NCI-H1417 (cell line): ENCODE measurements around the gene GDAP1L1.
"Not testable (repeated sequence)": the region's sequence is repeated elsewhere in the genome, so short reads cannot be mapped to it uniquely, and the experiment has no call there.

Experiments used
- DNase-seq, 3 experiments: peaks; one replicate each; lab custom pipeline; 2025; lab: John Stamatoyannopoulos, UW

Gene GDAP1L1

DNA sequence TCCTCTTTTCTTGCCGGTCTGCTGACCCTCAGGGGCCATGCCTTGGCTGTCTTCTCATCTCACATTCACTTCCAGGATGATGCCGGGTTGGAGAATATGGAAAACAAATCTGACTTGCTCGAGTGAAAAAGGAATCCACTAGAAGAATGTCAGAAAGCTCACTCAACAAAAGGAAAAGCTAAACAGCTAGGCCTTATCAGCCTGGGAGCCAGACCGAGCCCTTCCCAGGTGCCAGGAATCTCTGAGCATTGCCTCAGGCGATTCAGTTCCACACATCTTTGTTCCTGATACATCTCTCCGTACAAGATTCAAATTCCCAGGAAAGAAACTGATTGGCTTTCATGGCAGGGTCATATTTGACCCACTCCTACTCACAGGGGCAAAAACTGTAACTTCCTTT, 27.3 kb upstream of the GDAP1L1 start:
- no peak for DNase-seq

DNA sequence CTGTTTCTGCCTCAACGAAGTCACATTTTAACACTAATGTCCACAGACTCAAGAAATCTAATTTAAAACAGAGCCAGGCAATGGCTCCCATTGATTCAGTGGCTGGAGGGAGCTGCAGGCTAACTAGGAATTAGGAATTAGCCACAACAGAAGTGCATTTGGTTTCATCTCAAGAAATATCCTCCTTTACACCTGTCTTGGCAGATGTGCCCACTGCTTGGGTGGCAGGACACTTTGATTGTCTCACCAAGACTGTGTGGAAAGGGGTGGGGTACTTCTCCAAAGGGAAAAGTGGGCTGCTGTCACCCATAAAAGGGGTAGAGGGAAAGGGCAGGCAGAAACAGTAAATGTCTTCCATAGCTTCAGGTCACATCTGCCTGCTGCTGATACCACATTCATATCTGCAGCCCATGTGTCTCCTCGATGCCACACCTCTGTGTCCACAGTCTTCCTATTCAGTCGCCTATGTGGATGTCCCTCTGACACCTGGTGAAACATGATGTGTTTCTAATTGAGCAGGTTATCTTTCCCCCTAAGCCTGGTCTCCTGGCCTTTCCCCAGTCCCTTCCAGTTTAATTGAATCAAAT, 25.6 kb upstream of the GDAP1L1 start:
- no peak for DNase-seq

DNA sequence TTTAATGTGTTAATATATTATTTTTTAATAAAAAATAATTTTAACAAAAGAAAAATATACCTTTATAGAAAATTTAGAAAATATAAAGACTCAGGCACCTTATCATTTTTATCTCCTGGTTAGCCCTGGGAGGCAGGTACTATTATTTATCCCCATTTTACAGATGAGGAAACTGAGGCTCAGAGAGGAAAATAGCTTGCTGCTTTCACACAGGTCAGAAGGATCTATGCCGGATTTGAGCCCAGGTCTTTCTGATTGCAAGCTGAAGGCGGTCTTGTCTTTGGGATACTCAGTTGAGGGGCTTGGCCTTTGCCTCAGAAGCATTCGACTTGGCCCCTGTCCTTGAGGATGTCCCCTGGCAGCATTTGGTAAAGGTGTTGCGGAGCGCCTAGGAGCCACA, 25.1 kb upstream of the GDAP1L1 start:
- no peak for DNase-seq

DNA sequence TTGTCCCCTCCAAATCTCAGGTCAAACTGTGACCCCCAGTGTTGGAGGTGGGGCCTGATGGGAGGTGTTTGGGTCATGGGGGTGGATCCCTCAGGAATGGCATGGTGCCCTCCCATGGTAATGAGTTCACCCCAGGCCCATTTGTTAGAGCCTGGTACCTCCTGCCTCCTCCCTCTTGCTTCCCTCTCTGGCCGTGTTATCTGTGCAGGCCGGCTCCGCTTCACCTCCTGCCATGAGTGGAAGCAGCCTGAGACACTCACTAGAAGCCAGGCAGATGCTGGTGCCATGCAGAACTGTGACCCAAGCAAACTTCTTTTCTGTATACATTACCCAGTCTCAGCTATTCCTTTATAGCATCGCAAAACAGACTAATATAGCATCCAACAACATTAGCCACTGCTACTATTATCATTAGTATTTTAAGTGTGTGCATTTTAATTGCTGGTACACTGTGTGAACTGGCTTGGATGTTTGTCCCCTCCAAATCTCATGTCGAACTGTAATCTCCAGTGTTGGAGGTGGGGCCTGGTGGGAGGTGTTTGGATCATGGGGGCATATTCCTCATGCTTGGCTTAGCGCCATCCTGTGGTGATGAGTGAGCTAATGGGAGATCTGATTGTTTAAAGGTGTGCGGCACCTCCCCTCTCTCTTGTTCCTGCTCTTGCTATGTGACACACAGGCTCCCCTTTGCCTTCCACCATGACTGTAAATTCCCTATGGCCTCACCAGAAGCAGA, 24.3 kb upstream of the GDAP1L1 start:
- no peak for DNase-seq

DNA sequence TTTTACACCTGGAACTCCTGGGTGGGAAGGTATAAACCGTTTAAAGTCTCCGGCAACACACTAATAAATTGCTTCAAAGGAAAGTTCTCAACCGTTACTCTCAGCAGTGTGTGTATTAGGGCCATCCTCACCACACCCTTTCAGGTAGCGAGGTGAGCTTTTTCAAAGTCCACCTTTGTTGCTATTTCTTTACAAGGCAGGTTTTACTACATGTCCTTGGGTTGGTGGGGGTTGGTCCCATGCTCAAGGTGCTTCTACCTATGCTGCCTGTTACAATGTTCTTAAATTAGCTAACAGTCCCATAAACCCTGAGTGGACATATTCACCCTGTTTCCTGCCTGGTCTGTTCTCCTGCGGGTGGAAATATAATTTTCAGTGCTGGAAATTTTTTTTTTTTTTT, 23.4 kb upstream of the GDAP1L1 start:
- no peak for DNase-seq

DNA sequence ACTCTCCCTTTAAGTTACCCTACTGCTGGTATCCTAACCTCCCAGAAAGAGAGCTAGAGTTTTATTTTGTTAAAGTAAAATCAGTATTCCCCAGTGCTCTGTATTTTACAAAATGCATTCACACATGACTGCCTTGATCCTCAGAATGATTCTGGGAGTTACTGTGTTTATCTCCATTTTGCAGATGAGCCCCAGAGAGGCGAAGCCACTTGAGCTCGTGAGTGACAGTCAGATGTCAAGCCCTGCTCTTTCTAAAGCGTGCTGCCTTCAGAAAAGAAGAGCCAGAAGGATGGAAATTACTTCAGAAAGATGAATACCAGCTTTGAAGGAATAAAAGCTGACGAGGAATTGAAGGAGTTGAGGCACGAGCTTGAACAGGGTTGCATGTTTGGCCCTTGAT, 22.5 kb upstream of the GDAP1L1 start:
- DNase-seq, result no peak

DNA sequence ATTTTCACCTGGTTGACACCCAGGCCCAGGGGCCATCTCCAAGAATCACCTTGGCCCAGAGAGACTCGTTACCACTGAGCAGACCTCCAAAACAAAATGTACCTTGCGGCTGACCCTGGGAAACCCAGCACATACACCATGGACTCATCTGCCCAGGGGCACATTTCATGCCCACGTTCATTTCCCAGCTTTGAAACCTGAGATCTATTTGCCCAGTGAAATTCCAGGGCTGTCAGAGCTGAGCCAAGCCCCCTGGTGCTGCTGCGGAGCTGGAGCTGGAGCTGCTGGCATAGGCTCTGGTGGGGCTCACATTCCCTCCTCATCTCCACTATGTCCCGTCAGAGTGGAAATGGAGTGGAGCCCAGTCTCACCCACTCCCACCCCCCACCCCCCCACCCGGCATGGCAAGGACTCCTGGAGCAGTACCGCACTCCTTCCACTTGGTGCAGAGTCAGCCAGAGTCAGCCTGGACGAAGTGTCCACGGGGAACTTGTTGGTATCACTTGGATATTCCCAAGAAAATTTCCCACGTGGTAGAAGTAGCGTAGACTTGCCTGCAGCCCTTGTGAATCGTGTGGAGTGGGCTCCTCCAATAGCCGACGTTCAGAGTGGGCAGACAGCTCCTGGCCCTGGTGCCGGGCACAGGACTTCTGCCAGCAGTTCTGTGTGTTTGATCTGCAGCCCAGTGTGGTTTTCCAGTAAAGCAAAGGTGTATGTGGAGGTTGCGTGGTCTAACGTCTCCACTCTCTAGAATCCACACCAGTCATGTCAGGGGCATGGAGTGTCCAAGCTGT, 18.4 kb upstream of the GDAP1L1 start:
- no peak for DNase-seq

DNA sequence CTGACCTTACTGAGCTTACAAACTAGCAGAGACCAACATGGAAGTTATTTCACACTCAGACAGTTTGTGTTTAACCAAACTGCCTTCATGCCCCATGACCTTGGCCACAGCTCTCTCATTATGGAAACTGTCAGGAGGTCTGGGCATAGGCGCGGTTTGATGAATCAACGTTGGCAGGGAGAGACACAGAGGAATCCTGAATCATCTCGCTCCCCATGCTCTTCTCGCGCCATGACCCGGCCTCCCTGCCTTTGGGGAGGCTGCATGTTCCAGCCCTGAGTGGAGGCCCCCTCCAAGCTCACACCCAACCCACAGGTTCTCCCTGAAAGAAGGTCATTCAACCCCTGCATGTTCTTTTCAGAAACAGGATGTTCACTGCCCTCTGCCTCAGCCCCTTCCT, 15.9 kb upstream of the GDAP1L1 start:
- DNase-seq, result no peak

DNA sequence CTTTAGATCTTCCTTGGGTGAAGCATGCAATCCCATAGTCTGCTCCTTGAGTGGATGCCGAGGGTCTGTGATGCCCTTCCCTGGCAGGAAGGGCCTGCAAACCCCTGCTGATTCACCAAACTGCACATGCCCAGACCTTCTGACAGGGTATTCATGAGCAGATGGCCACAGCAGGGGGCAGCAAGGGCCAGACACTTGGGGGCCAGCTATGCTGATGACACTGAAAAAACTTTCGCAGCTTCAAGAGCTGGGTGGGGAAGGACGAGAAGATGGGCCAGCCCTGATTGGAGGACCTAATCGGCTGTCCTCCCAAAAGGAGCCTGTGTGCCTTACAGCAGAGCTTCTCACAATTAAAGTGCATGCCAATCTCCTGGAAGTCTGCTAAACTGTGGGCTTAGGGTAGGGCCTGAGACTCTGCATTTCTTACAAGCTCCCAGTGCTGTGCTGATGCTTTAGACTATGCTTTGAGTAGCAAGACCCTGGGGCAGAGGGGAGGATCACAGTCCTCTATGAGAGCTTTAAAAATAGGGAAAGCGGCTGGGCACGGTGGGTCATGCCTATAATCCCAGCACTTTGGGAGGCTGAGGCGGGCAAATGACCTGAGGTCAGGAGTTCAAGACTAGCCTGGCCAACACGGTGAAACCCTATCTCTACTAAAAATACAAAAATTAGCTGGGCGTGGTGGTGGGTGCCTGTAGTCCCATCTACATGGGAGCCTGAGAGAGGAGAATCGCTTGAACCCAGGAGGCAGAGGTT, 15.2 kb upstream of the GDAP1L1 start:
- DNase-seq, result peak in 1 of 3 experiments; percentile 27

DNA sequence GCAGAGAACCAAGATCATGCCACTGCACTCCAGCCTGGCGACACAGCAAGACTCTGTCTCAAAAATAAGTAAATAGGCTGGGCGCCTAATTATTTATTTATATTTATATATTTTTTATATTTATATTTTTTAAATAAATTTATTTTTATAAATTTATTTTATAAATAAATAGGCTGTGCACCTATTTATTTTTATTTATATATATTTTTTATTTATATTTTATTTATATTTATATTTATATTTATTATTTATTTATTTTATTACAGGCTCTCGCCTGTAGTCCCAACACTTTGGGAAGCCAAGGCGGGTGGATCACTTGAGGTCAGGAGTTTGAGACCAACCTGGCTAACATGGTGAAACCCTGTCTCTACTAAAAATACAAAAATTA, 14.6 kb upstream of the GDAP1L1 start:
- not testable (repeated sequence) for DNase-seq

DNA sequence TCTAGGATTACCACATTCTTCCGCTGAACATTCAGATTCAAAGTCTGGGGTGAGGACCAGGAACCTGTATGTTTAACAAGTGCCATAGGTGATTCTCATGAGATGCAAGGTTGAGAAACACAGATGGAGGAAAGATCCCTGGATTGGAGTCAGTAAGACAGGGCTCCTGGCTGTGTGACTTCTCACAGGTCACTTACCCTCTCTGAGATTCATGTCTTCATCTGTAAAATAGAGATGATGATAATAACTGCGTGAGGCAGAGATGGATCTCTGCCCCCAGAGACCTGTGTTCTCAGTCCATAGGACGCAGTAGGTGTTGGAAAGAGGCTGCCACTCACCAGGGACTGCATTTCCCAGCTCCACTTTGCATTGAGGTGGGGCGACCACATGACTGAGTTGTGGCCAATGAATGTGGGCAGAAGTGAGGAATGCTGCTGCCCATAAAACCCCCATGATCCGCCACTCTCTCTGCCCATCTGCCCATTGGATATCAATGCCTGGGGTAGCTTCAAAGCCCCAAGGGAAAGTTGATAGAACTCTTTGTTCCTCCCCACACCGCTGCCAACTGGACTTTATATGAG, 13.6 kb upstream of the GDAP1L1 start:
- DNase-seq, result no peak

DNA sequence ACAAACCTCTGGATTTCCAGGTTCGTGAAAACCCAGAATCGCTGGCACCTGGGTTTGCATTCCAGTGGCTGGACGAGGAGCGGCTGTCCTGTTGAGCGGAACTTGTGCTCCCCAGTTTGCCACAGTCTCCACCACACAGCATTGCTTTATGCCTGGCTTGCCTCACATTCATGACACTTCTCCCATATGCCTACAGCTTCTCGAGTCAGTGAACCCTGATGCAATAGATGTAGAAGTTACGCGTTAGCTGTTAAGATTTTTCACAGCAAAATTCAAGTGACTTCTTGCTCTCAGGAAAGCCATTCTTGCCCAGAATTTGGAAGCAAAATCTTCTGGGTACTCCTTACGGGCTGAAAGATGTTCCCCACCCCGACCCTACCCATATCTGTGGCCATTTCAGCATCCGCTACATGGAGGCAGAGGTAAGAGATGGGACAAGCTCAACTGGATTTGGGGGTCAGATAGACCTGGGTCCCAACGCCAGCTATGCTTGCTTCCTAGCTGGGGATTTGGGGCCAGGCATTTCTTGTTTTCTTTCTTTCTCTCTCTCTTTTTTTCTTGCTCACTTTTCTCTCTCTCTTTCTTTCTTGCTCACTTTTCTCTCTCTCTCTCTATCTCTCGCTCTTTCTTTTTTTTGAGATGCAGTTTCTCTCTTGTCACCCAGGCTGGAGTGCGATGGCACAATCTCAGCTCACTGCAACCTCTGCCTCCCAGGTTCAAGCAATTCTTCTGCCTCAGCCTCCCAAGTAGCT, 12.4 kb upstream of the GDAP1L1 start:
- no peak for DNase-seq

DNA sequence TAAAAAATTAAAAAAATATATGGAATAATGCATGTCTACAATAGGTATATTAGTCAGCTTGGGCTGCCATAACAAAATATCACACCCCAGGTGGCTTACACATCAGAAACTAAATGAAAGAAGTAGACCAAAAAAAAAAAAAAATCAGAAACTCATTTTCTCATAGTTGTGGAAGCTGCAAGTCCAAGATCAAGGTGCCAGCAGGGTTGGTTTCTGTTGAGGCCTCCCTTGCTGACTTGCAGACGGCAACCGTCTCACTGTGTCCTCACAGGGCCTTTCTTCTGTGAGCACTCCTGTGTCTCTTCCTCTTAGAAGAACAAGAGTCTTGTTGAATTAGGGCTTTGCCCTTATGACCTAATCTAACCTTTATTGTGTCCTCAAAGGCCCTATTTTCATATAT, 11.4 kb upstream of the GDAP1L1 start:
- DNase-seq, result no peak

DNA sequence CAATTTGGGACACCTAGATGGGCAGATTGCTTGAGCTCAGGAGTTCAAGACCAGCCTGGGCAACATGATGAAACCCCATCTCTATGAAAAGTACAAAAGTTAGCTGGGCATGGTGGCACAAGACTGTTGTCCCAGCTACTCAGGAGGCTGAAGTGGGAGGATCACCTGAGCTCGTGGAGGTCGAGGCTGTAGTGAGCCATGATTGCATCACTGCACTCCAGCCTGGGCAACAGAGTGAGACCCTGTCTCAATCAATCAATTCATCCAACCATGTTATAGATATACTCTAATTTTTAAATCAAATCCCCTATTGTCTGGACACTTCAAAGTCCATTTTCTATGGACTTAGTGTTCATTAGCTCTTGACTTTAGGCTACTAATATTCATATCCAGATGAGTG, 10.3 kb upstream of the GDAP1L1 start:
- DNase-seq, result not testable (repeated sequence)

DNA sequence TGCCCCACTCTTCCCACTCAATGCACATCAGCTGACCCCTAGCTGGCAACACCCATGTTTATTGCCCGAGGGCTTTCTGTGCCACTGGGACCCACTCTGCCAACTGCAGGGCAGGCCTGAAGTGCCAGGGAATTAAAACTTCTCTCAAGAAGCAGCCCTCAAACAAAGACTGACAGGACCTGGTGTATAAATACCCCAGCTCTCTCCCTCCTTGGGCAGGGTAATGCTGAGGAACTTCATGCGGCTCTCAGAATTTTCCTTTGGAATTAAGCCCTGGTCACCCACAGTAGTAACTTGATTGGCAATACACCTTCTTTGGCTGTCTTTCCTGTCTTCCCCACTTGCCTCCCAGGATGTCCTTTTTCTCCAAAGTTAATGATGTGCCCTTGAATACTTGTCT, 5.3 kb upstream of the GDAP1L1 start:
- no peak for DNase-seq

DNA sequence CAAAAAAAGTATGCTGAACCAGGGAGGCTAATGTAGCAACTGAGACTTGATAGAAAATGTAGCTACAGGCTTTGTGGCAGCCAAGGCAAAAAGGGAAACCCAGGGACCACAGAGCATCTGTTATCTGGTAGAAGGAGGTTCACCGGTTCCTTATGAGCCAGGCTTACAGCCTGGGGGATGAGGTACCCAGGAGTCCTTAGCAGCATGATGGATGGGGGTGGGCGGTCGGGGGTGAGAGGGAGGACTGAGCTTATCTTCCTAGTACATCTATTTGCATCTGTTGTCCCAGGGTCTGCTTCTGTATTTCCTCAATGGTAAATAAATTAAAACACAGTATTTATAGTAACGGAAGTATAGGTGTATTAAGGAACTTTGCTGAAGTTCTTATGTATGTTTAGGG, 1.1 kb upstream of the GDAP1L1 start:
- no peak for DNase-seq

DNA sequence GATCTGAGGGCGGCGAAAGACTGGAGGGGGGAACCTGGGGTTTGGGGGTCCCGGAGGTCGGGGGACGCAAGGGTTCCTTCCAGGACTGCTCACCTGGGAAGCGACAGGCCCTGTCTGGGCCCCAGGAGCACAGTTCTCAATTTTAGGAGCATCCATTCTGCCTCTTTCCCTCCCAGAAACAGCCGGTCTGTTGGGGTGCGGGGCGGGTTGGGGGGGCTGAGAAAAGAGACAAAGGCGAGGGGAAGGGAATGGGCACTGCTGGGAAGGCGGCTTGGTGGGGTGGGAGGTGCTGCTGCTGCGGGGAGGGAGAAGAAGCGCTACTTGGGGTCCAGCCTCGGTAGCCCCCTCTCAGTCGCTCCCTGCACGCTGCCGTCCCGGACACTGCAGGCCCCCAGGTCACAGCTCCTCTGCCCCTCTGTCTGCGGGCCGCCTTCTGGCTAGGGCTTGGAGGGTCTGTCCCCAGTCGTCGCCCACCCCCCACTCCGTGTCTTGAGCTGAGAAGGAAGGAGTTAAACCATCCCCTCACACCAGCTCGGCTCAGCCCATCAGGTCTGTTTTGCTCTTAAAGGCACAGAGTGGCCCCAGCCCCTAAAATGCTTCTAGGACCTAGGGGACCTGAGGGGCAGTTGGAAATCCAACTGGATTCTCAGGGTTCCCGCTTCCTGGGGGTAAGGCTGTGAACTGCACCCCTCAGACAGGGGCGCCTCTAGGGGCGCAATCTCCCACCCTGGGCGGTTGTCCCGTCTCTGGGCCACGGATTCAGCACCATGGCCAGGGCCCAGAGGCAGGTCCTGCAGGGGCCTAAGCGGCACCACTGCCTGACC, 690 bp downstream of the GDAP1L1 start:
- no peak for DNase-seq

DNA sequence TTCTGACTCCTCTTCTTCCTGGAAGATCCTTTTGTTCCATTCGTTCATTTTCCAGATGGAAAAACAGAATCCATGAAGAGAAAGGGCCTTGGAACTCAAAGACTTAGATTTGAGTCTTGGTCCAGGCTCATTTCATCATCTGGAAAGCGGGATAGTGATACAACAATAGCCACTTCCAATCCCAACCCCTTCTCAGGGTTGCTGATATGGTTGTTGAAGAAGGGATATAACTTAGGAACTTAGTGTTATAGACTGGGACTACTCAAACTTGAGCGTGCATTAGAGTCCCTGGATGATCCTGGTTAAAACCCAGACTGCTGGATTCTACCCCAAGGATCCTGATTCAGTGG, 1.3 kb downstream of the GDAP1L1 start:
- DNase-seq, result no peak

DNA sequence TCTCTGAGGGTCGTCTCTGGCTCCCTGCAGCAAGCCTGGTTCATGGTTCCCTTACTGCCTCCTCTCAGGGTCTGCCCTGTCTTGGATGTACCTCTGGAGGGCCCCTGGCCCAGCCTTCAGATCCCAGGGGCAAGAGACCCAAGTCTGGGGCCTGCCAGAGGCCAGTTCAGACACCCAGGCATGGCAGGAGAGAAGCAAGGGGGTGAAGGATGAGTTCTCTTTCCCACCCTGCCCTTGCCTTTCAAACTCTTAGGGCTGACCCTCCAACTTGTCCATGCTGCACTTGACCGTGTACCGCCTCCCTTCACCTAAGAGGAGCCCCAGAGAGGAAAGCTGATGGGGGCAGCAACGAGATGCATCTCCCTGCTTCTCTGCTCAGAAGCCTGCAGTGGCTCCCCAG, 4.2 kb downstream of the GDAP1L1 start:
- DNase-seq, result no peak

DNA sequence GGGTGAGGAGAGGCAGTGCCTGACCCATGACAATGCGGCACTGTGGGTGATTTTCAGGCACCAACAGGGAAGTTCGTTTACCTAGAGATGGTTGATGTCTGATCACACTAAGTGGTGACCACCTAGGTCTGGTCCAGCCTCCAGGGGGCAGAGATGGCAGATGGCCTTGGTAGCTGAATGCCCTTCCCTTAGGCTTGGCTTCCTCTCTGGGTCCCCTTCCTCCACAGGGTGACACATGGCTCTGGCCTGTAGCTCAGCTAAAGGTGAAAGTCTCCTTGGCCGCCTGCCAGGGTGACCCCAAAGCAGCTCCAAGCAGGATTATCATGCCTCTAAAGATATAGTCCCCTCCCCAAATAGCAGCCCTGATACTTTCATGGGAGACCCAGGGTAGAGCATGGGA, 6.4 kb downstream of the GDAP1L1 start:
- DNase-seq, result peak in 1 of 3 experiments; percentile 9

DNA sequence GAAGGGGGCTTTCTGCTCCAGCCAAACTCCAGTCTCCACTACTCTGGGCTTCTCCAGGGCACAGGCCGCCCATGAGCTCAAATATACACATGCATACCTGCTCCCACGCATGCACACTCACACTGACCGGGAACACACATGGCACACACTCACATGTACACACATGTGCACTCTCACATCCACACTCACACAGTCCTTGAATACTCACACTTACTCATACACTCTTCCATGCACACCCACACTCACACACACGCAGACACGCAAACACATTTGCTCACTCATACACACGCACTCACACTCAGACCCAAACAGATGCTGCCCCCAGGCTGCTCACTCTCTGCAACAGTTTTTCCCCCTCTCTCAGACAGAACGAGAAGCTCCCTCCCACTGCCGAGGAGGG, 7.0 kb downstream of the GDAP1L1 start:
- no peak for DNase-seq
